ENCODE results near the gene ANKRD28.

ANKRD28 gene

DNA sequence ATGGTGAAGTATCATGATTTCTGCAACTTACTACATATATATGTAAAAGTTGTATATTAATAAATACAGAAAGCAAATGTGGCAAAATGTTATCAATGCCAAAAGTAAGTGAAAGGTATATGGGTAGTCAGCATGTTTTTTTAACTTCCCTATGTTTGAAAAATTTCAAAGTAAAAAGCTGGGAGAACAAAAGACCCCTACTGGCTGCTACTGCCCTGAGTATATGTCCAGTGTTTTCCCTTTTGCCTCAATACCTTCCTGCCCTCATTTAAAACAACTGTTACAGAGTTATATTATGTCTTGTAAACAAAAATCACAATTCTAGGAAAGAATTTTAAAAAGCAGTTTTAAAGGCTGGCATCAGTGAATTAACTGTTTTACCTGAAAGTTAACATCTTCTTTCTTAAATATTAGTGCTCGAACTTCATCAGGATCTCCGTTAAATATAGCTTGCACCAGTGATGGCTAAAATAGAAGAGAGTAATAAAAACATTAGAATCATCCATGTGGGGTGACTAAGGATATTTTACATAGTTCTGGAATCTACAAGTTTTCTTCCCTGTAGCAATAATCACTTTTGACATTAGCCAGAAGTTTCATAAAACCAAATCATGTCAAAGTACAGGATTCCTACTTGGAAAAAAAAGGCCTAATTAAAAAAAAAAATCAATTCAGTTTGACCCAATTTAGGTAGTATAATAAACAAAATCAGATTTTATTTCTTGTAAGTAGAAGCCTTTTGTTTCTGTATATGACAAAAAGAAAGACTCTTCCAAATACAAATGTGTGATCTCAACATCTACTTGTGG, 2.7 kb downstream of the ANKRD28 start:
- no peak for TF ChIP-seq CTCF (conservative IDR thresholded peaks at IDR 0.05)
- H3K27ac ChIP-seq: peak overlapping the region; percentile 79

GRCh38 chr3:15794303-15794771, 3.4 kb downstream of the ANKRD28 start:
- TF ChIP-seq CTCF (conservative IDR thresholded peaks at IDR 0.05): no peak
- no peak overlapping the region; the same call in 1 of the 2 replicates for H3K27ac ChIP-seq

DNA sequence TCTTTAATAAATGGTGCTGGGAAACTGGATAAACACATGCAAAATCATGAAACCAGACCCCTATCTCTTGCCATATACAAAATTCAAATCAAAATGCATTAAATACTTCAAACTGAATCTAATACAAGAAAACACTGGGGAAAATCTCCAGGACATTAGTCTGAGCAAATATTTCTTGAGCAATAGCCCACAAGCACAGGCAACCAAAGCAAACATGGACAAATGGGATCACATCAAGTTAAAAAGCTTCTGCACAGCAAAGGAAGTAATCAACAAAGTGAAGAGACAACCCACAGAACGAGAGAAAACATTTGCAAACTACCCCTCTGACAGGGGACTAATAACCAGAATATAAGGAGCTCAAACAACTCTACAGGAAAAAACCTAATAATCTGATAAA, 6.3 kb downstream of the ANKRD28 start:
- TF ChIP-seq CTCF (conservative IDR thresholded peaks at IDR 0.05): no peak
- H3K27ac ChIP-seq: no peak overlapping the region

DNA sequence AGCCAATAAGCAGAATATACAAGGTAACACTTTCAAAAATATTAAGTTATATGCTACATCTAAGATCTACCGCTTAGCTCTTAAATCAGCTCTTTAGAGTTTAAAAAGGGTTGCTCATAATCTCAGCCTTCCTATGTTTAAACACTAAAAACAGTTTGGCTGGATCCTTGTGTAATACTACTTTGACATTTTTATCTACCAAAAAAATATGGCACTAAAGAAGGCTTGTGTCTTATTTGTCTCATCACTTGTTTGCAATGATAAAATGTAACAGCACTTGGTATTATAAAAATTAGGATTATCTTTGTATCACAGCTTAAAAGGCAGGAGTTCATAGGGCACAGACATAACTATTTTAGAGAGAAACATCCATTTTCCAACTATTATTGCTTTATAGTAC, 9.8 kb downstream of the ANKRD28 start:
- no peak for TF ChIP-seq CTCF (conservative IDR thresholded peaks at IDR 0.05)
- no peak overlapping the region for H3K27ac ChIP-seq

DNA sequence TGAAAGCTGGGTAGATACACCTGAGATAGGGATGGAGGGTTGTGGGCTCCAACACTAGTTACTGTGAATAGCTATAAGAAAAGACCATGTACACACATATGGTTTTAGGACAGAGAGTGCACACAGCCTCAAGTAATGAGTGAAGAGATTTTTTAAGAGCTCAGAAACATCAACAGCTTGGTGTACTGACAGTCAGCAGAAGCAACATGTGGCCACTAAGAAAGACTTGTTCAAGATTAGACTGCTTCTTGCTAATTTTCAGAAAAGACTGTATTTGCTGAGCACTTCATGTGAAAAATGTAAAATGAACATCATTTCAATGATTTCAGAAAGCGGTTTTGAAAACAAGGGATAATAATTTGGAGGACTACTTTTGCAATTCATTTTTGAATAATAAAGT, 10.3 kb downstream of the ANKRD28 start:
- TF ChIP-seq CTCF (conservative IDR thresholded peaks at IDR 0.05): no peak
- H3K27ac ChIP-seq: no peak overlapping the region

GRCh38 chr3:15783361-15783969, 14.3 kb downstream of the ANKRD28 start:
- H3K27ac ChIP-seq: no peak overlapping the region
- TF ChIP-seq CTCF (conservative IDR thresholded peaks at IDR 0.05): no peak

- no peak overlapping the region for H3K27ac ChIP-seq
- no peak for TF ChIP-seq CTCF (conservative IDR thresholded peaks at IDR 0.05)
Measured at GRCh38 chr3:15782429-15782828, 15.3 kb downstream of the ANKRD28 start.

Data from VCaP (cell line).